Glomerular endothelial cell (primary cell): ENCODE data around the gene DSTYK. TPM values are rescaled to one million over a fixed set of nuclear protein-coding genes. Genes with fewer than 3 reads are reported as not detected.

Experiments
- DNase-seq: peaks from one replicate; pipeline ENCODE4 v3.0.0-alpha.2; 2011; ENCODE audit warnings: low read depth, low spot score; ENCODE audit errors: extremely low read depth
- total RNA-seq: library from RNA; depleted of rRNA; stranded (reverse); fragments of >200 nt; gene quantifications from 2 replicates; pipeline ENCODE4 v1.2.3, GENCODE V29; 2015

The DSTYK gene
- total RNA-seq, 1 donor from 2014 or later, result 10.3 TPM

DNA sequence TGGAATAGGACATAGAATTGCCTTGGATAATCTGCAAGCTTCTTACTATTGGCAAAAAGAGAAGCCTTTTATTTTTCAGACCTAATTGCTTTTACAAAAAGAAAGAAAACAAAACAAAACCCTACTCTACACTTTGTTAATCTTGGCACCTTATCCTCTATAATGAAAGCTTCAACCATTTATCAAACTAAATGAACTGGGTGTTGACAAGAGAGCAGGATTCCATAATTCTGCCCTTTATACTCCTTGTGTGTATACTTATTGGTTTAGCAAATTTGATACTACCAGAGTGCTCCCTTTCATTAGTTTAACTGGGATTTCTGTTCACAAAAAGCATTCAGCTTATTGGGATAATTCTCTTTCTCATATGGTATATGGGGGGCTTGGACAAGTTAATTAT, 13.2 kb upstream of the DSTYK start:
- DNase-seq, result no peak

- DNase-seq, result no peak
These were observed 8.9 kb upstream of the DSTYK start for GRCh38 chr1:205220421-205220820.

DNA sequence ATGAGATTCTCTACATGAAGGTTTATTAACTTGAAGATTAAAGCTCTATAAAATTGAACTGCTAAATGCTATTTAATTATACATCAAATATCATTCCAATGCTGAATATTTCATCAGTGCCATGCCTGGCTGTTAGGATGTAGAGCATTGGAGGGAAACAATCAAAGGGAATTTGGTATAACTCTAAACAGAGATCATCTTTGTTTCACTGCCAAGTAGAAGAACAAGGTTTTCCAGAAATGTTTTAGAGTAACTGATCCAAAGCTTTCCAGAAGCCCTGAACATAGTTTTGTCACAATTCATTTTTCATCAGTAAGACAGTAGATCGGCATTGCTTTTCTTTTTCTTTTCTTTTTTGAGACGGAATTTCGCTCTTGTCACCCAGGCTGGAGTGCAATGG, 5.9 kb upstream of the DSTYK start:
- DNase-seq, result no peak

GRCh38 chr1:205216588-205216987, 5.1 kb upstream of the DSTYK start:
- DNase-seq, result no peak

- no peak for DNase-seq
These were observed 3.3 kb upstream of the DSTYK start for GRCh38 chr1:205214756-205215155.

DNA sequence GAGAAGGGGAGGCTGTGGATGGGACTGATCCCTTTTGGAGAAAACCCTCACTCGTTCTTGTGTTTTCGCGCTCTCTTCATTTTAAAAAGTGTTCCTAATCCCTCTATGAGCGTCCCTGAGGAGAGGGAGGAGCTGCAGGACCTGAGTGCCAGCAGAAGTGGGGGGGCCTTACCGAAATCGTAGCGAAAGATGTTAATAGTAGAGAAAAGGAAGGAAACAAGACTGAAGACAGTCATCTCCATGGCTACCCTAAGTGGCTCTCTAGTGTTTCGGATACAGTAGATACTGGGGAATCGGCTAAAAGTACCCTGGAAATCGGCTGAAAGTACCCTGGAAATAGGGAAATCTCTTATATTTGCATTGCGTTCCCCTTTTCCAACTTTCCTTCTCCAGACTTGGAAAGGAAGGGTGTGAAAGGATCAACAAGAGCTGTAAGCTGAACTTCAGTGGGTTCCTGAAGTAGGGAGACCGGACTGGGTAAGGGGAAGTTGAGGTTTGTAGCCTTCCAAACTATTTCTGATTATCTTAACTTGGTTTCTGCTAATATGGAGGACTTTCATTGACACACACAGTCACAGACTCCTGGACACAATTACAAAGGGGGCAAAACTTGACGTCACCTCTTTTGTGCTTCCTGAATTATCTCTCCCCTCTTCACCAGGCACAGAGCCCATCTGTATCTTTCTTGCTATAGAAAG, 486 bp upstream of the DSTYK start:
- no peak for DNase-seq

- DNase-seq, result no peak
These were observed 740 bp downstream of the DSTYK start for GRCh38 chr1:205210756-205211168.

DNA sequence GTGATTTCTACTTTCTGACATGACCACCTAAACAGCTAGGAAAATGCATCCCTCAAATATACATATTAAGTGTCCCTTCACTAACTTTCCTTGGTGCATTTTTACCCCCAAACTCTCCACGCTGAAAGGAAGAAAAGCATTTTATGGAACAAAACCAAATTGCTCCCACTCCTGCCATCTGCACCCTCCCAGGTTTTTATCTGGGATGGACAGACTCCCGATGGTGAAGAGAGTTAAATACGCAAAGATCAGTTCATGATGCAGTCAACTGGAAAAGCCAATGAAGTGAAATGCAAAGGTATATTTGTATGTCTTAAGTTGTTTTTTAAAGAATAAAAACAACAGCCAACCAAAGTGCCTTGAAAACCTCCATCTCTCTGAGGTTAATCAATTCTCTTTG, 2.7 kb downstream of the DSTYK start:
- no peak for DNase-seq

DNA sequence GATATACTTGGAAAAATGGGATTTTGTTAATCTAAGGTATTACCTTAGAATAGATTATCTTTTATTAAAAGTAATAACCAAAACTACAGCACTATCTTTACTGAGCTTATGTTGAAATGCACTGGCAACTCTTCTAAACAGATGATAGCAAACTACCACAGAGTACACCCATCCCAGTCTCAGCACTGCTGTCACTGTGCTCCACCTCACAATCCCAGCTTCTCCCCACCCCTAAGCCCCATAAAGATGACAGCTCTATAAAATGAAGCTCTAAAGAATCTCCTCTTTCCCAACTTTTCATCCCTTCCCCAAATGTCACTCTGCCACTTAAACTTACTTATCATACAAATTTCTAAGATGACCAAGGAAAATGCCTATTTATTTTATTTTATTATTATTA, 6.4 kb downstream of the DSTYK start:
- no peak for DNase-seq

- no peak for DNase-seq
These were observed 7.0 kb downstream of the DSTYK start for GRCh38 chr1:205204552-205204951.

GRCh38 chr1:205199931-205200299, 11.6 kb downstream of the DSTYK start:
- DNase-seq, result no peak

DNA sequence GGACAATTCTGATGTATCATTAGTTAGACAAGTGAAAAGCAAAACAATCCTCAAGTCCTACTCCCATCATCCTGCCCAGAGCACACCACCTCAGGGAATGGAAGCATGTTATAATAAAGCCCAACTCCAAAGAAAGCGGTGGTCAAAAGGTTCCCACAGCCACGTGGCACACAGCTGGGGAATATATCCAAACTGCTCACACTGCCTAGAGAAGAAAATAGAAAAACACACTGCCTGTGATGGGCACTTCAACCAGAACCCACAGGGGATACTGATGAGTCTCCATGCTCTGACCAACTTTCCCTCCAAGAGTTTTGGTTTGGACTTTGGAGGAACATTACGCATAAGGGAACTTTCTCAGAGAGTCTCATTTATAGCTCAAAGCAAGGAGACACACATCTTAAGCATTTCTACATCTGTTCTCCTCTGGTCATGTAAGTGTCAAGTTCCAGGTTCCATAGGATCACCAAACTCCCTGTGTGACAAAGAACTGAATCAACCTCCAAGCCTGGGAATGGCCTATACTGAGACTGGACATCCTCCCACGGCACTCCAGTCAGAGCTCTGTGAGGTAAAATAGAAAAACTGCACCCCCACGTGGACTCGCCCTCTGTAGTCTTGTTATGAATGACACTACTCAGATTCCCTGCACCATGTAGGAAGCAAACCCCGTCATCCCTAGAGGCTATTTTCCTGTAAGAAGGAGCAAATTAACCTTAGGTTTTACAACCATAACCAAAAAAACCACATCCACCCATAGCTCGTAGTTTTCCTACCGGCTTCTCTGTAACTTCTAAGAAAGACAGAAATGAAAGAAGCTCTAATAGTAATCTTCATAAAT, 12.2 kb downstream of the DSTYK start:
- DNase-seq, result no peak

DNA sequence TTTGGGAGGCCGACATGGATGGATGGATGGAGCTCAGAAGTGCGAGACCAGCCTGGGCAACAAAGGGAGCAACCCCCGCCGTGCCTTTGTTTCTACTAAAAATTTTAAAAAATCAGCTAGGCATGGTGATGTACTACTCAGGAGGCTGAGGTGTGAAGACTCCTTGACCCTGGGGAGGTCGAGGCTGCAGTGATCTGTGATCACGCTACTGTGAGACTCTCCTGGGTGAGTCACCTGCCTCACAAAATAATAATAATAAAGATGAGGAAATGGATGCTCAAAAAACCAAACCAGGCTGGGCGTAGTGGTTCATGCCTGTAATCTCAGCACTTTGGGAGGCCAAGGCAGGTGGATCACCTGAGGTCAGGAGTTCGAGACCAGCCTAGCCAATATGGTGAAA, 19.2 kb downstream of the DSTYK start:
- no peak for DNase-seq

DNA sequence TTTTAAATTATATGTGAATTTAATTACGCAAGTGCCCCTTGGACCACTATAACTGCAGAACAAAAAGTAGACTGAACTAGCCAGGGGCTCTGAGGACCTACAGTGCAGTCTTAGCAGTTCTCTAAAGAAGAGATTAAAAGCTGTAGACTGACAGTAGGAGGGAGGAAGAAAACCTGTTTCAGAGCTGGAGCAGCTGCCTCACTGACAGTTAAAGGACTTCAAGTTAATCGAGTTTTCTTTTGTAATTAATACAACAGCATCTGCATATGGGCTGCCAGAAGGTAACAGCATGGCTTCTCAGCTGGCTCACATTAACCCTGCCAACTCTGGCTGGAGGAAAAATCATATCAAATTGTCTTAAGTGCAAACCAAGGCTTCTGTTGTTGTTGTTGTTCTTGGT, 19.9 kb downstream of the DSTYK start:
- DNase-seq, result no peak

DNA sequence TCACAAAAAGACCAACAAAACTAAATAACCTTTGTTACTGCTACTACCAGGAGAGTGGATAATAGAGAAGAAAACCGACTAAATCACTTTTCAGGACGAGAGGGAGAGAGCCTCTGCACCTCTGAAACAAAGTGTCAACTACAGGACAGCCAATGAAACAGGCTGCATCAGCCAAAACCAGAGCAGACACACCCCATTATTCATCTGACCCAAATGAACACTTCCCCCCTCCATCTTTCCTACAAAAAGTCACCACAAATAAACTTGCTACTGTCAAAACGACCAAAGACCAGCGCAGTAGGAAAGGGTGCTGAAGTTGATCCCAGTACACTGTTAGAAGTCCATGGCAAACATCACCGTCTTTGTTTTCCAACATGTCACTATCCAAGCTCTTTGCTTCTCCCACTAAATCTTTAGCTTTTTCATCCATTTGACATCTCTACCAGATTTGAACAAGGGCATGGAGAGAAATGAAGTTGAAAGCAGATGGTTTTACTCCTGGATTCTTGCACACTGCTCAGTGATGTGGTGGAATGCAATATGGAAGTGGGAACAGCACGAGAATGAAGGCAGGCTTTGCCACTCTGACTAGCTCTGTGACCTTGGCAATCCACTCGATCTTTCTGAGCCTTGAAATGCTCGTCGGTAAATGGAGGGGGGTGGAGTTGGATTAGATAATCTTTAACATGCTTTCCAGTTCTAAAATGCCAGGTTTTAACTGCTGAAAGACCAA, 20.5 kb downstream of the DSTYK start:
- DNase-seq, result no peak

DNA sequence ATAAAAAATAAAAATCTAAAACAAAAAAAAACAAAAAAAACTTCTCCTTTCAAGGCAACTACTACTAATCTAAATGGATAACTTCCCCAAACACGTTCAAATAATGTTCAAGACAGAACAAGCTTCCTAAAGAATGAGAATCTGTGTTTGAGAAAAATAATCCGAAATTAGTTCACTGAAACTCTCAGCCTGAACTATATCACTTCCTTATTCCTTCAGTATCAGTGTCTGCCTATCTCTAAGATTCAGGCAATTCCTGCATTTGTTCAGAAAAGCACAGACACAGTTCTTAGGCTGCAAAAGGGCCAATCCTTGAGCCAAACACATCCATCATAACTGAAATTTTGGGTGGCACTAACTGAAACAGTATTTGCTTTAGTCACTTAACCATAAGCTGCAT, 22.4 kb downstream of the DSTYK start:
- DNase-seq, result no peak

- no peak for DNase-seq
These were observed 22.9 kb downstream of the DSTYK start for GRCh38 chr1:205188596-205188995.

DNA sequence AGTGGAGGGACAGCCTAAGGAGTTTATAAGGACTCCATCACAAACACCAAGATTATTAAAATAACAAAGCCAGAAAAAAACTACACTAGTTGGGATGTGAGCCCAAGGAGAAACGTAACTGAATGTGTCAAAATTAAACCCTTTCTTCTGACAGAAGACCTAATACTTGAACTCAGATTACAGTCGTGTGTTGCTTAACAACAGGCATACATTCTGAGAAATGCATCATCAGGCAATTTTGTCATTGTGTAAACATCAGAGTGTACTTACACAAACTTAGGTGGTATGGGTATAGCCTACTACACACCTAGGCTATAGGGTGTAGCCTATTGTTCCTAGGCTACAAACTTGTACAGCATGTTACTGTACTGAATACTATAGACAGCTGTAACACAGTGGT, 23.4 kb downstream of the DSTYK start:
- DNase-seq, result no peak

GRCh38 chr1:205187420-205187819, 24.1 kb downstream of the DSTYK start:
- DNase-seq, result no peak

- DNase-seq, result no peak
These were observed 25.3 kb downstream of the DSTYK start for GRCh38 chr1:205186191-205186590.

DNA sequence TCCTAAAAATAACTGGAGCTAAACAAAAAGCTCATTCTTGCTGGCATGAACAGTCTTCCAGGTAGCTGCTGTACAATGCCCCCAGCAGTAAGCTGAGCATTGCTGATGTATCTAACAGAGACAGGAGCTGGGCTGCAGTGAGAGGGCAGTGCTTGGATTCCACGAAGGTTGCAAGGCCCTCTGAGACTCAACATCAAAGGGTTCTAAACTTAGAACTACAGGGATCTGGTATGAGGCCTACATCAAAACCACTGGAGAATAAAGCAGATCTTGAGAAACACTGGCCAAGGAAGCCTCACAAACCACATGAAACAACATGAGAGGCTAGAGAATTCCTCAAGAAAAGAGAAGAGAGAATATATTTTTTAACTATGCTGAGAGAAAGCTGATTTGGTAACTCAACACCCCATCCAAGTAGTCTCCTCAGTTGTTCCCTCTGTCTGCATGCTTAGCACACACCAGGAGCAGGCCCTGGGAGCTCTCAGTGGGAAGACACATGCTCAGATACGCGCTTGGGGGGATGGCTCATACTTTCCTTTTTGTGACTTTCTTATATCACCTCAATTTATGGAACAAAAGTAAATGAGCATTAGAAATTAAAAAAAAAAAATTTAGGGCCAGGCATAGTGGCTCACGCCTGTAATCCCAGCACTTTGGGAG, 27.7 kb downstream of the DSTYK start:
- DNase-seq, result no peak
